ENCODE measurements around the gene SIRT6. TPM values are rescaled to one million over a fixed set of nuclear protein-coding genes. Genes with fewer than 3 reads are reported as not detected.
"Not testable (repeated sequence)": the region's sequence is repeated elsewhere in the genome, so short reads cannot be mapped to it uniquely, and the experiment has no call there.

Gene SIRT6
- total RNA-seq, 1 experiment from 2014 or later, result 18.0 TPM

- DNase-seq (peak; percentile 58), ATAC-seq (peak; percentile 67)
- Histone ChIP-seq H3K4me2 (ENCODE audit: low read length) (peak overlapping the region; percentile 67), H3K9me3 (ENCODE audit: low read length) (no peaks in the 10 kb centered on the region), H3F3A (ENCODE audit: low read length, unreplicated experiment) (no peaks in the 10 kb centered on the region), H3K27me3 (ENCODE audit: low read length) (no peaks in the 10 kb centered on the region), H3K4me3 (ENCODE audit: low read length) (no peak overlapping the region; the same call in 1 of the 2 replicates), H3K79me2 (ENCODE audit: low read length) (no peaks in the 10 kb centered on the region), H3K36me3 (ENCODE audit: low read depth, low read length) (no peaks in the 10 kb centered on the region), H3K27ac (ENCODE audit: low read length) (peak overlapping the region; percentile 22; the same call in 1 of the 2 replicates), H3K9me2 (replicated peaks; ENCODE audit: low read length) (no peaks in the 10 kb centered on the region), H2AFZ (ENCODE audit: low read length) (peak overlapping the region; percentile 65), H3K9ac (ENCODE audit: low read length) (no peak overlapping the region), H3K4me1 (ENCODE audit: insufficient read depth, low read length) (peaks cover 10% of the 10 kb centered on the region), H4K20me1 (ENCODE audit: low read length) (no peaks in the 10 kb centered on the region)
- POLR2A ChIA-PET (ENCODE audit: unreplicated experiment), result no interaction called here
- no peak for TF ChIP-seq EZH2 (IDR thresholded peaks at IDR 0.05; ENCODE audit: low read length, unreplicated experiment)
- TF ChIP-seq EZH2phosphoT487 (IDR thresholded peaks at IDR 0.05; ENCODE audit: borderline replicate concordance, low read length), result no peak
- no TSS peak for BruUV-seq (replicated peaks)
- CTCF ChIA-PET, result interaction anchor here (1.0 kb wide), 1 partner anchor 9 kb away, joined by 3 read pairs; no protein-coding TSS in a partner anchor
- intact Hi-C loops (cut with micrococcal nuclease), result no loop called here
Measured at GRCh38 chr19:4130744-4131438, 51.5 kb downstream of the SIRT6 start.

GRCh38 chr19:4129050-4129449 is 53.3 kb downstream of the SIRT6 start:
- H3K4me3 ChIP-seq (ENCODE audit: low read length); H3K9ac ChIP-seq (ENCODE audit: low read length); intact Hi-C loops (cut with micrococcal nuclease); H2AFZ ChIP-seq (ENCODE audit: low read length); BruUV-seq (replicated peaks); DNase-seq; H3K4me2 ChIP-seq (ENCODE audit: low read length); CTCF ChIA-PET; H3F3A ChIP-seq (ENCODE audit: low read length, unreplicated experiment); H3K27me3 ChIP-seq (ENCODE audit: low read length); H3K79me2 ChIP-seq (ENCODE audit: low read length); H3K27ac ChIP-seq (ENCODE audit: low read length); H3K9me3 ChIP-seq (ENCODE audit: low read length); ATAC-seq; H3K9me2 ChIP-seq (replicated peaks; ENCODE audit: low read length); H3K36me3 ChIP-seq (ENCODE audit: low read depth, low read length); H4K20me1 ChIP-seq (ENCODE audit: low read length); POLR2A ChIA-PET (ENCODE audit: unreplicated experiment): not testable (repeated sequence)
- H3K4me1 ChIP-seq (ENCODE audit: insufficient read depth, low read length), result peaks cover 16% of the 10 kb centered on the region

GRCh38 chr19:4127322-4127721 is 55.0 kb downstream of the SIRT6 start:
- H3K4me2 ChIP-seq (ENCODE audit: low read length); intact Hi-C loops (cut with micrococcal nuclease); H3K9me3 ChIP-seq (ENCODE audit: low read length); H3K9ac ChIP-seq (ENCODE audit: low read length); H3K27ac ChIP-seq (ENCODE audit: low read length); H3K9me2 ChIP-seq (replicated peaks; ENCODE audit: low read length); ATAC-seq; H3K4me3 ChIP-seq (ENCODE audit: low read length); H3K27me3 ChIP-seq (ENCODE audit: low read length); H3F3A ChIP-seq (ENCODE audit: low read length, unreplicated experiment); DNase-seq; H2AFZ ChIP-seq (ENCODE audit: low read length); BruUV-seq (replicated peaks); CTCF ChIA-PET; POLR2A ChIA-PET (ENCODE audit: unreplicated experiment); H3K36me3 ChIP-seq (ENCODE audit: low read depth, low read length); H4K20me1 ChIP-seq (ENCODE audit: low read length): not testable (repeated sequence)
- peaks cover 20% of the 10 kb centered on the region for H3K4me1 ChIP-seq (ENCODE audit: insufficient read depth, low read length)
- H3K79me2 ChIP-seq (ENCODE audit: low read length), result peaks cover 14% of the 10 kb centered on the region

GRCh38 chr19:4124638-4125037 is 57.7 kb downstream of the SIRT6 start:
- TSS peak; percentile 87 for BruUV-seq (replicated peaks)
- Histone ChIP-seq H3K27ac (ENCODE audit: low read length) (no peak overlapping the region), H3K4me2 (ENCODE audit: low read length) (peak overlapping the region; percentile 97), H3K4me3 (ENCODE audit: low read length) (peak overlapping the region; percentile 70), H2AFZ (ENCODE audit: low read length) (peak overlapping the region; percentile 95), H3K27me3 (ENCODE audit: low read length) (no peaks in the 10 kb centered on the region), H4K20me1 (ENCODE audit: low read length) (no peaks in the 10 kb centered on the region), H3K9me3 (ENCODE audit: low read length) (no peaks in the 10 kb centered on the region), H3K4me1 (ENCODE audit: insufficient read depth, low read length) (peaks cover 11% of the 10 kb centered on the region), H3F3A (ENCODE audit: low read length, unreplicated experiment) (no peaks in the 10 kb centered on the region), H3K79me2 (ENCODE audit: low read length) (peaks cover 33% of the 10 kb centered on the region), H3K9ac (ENCODE audit: low read length) (peak overlapping the region; percentile 86), H3K9me2 (replicated peaks; ENCODE audit: low read length) (no peaks in the 10 kb centered on the region), H3K36me3 (ENCODE audit: low read depth, low read length) (no peaks in the 10 kb centered on the region)
- ATAC-seq (no peak), DNase-seq (no peak)
- CTCF ChIA-PET, result no interaction called here
- POLR2A ChIA-PET (ENCODE audit: unreplicated experiment), result no interaction called here
- TF ChIP-seq EZH2 (IDR thresholded peaks at IDR 0.05; ENCODE audit: low read length, unreplicated experiment) (no peak), EZH2phosphoT487 (IDR thresholded peaks at IDR 0.05; ENCODE audit: borderline replicate concordance, low read length) (no peak), CTCF (conservative IDR thresholded peaks at IDR 0.05; ENCODE audit: low read depth, low read length) (no peak)
- intact Hi-C loops (cut with micrococcal nuclease), result no loop called here

Other genes starting within 250 kb of the SIRT6 start
- gene NMRK2, start 249.5 kb downstream of the SIRT6 start, total RNA-seq (2014; rRNA removed), result not detected in 2 replicates
- gene DAPK3, start 211.5 kb downstream of the SIRT6 start, total RNA-seq (2014; rRNA removed), result 94.2 and 155 TPM in 2 replicates
- gene EEF2, start 197.1 kb downstream of the SIRT6 start, total RNA-seq (2014; rRNA removed), result 1,124 and 1,170 TPM in 2 replicates
- gene PIAS4, start 174.8 kb downstream of the SIRT6 start, total RNA-seq (2014; rRNA removed), result 21.0 and 26.5 TPM in 2 replicates
- gene ZBTB7A, start 115.7 kb downstream of the SIRT6 start, total RNA-seq (2014; rRNA removed), result 16.7 and 40.2 TPM in 2 replicates
- gene MAP2K2, start 58.4 kb downstream of the SIRT6 start, total RNA-seq (2014; rRNA removed), result 229 and 360 TPM in 2 replicates
- gene CREB3L3, start 28.9 kb downstream of the SIRT6 start, total RNA-seq (2014; rRNA removed), result not detected in 2 replicates
- gene ANKRD24, start 126 bp upstream of the SIRT6 start, total RNA-seq (2014; rRNA removed), result 0.33 and 0.63 TPM in 2 replicates
- gene EBI3, start 47.0 kb upstream of the SIRT6 start, total RNA-seq (2014; rRNA removed), result not detected in 2 replicates
- 33.1 and 45.6 TPM in 2 replicates for gene YJU2, start 64.5 kb upstream of the SIRT6 start, total RNA-seq (2014; rRNA removed)
- 0.11 TPM in 1 of 2 replicates, not detected in the other for gene SHD, start 96.7 kb upstream of the SIRT6 start, total RNA-seq (2014; rRNA removed)
- gene TMIGD2, start 119.8 kb upstream of the SIRT6 start, total RNA-seq (2014; rRNA removed), result not detected in 2 replicates
- 8.7 and 11.3 TPM in 2 replicates for gene FSD1, start 122.0 kb upstream of the SIRT6 start, total RNA-seq (2014; rRNA removed)
- gene STAP2, start 156.3 kb upstream of the SIRT6 start, total RNA-seq (2014; rRNA removed), result 71.1 and 72.6 TPM in 2 replicates
- gene MPND, start 161.0 kb upstream of the SIRT6 start, total RNA-seq (2014; rRNA removed), result 5.6 and 10.9 TPM in 2 replicates
- 59.8 and 71.1 TPM in 2 replicates for gene SH3GL1, start 218.0 kb upstream of the SIRT6 start, total RNA-seq (2014; rRNA removed)
- gene CHAF1A, start 220.1 kb upstream of the SIRT6 start, total RNA-seq (2014; rRNA removed), result 48.9 and 59.8 TPM in 2 replicates

All from PC-3 (cell line).